ENCODE results near the gene SH3BP5L. TPM values are rescaled to one million over a fixed set of nuclear protein-coding genes. Genes with fewer than 3 reads are reported as not detected.

SH3BP5L gene
- total RNA-seq, 1 donor from 2014 or later, result 15.3 TPM

DNA sequence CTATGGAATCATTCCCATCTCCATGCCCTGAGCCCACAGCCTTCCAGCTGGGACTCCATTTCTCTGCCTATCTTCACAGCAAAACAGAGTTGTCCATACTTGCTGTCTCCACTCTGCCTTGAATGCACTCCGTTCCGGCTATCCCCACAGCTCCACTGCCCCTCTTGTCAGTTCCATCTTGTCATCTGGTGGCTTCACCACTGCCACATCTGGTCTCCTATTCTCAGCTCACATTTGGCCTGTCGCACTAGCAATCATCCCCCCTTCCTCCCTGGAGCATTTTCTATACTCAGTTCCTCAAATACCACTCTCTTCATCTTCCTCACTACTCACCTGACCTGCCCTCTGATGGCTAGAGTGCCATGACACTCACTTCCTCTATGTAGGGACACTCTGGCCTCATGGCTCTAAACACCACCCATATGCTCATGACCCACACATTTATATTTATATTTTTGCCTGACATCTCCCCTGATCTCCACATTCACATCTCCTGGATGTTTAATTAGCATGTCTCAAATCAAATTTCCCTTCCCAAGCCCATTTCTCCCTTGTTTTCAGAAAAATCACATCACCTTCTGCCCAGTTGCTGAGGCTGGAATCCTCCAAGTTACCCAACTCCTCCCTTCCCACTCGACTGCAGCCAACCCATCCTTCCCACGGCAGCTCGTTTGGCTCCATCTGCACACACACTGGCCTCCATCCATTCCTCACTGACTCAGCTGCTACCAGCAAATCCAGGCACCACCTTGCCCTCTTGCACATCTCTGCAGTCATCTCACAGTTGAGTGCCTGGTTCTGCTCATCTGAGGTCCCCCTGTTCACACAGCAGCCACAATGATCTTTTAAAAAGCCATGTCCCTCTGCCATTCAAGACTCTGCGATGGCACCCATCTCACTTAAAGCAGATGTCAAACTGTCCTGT, 27.0 kb upstream of the SH3BP5L start:
- no peak for ATAC-seq

DNA sequence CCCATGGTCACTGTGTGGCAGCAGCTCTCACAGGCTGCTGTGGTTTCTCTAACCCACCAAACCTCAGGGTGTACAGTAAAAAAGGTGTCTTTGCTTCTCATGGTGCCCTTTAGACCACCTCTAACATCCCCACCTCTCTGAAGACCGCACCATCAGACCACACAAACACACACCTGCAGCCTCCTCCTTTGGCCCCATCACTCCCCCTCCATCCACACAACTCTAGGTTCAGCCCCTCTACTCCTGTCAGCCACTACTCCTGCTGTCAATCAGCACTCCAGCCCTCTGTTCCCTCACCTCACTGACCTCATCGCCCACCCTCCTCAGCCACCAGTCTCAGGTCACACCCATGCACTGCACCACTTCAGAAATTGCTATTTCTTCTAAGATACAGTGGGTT, 25.7 kb upstream of the SH3BP5L start:
- ATAC-seq, result no peak
- DNase-seq (ENCODE audit: low spot score), result no peak

More for the DNA sequence above, 27.0 kb upstream of the SH3BP5L start:
- no peak for DNase-seq (ENCODE audit: low spot score)

DNA sequence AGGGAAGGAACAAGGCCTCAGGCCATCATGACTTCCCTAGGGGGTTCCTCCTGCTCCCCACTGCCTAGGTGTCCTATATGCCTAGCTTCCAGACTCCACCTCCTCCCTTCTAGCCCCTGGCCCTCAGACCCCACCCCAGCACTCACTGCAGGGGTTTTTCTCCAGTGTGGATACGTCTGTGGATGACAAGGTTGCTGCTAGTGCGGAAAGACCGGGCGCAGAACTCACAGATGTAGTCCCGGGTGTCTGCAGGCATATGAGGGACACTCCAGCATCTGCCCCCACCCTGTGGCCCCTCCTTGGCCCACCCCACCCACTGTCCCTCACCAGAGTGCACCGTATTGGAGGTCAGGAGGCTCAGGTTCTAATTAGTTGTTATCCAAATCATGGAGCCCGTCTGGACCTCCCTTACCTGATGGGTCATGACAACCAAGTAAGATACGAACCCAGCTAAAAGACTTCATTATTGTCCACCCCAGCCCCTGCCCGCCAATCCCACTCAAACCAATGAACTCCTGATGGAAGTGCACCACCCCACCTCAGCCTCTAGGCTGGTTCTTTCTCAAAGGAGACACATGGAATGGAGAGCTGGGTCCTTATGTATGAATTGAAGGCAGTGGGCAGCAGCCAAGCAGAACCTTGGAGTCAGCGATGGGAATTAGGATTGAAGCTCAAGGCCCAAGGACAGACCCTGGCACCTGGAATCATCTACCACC, 25.0 kb upstream of the SH3BP5L start:
- no peak for ATAC-seq
- no peak for DNase-seq (ENCODE audit: low spot score)

DNA sequence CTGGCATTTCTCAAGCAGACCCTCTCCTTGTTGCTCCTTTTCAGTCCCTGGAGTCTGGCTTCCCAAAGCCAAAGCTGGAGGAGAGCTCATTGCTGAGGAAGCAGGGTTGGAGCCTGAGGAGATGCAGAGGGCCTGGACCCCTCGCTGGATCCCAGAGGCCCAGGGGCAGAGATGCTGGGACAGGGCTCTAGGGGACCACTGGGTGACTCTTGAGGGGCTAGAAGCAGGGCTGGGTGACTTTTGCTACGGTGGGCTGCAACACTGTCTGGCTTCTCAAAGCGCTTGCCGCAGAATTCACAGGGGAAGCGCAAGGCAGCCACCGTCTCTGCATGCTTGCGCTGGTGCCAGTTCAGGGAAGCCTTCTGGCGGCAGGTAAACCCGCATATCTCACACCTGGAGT, 24.4 kb upstream of the SH3BP5L start:
- ATAC-seq (no peak), DNase-seq (ENCODE audit: low spot score) (no peak)

DNA sequence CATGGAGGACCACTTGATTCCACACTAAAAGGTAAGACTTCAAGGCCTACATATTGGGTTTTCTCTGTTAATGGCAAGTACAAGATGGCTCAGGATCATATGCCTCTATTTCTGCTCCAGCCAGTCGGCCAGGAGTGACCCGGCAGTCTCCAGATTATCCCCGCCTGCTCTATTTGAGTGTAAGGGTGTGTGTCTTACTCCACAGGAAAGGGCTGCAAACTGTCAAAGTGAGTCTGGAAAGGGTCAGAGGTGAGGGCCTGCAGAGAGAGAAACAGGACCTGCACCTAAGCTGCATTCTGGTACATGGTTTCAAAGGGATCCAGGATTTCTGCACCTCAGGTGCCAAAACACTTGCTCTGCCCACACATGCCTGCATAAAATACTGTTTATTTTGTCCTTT, 23.9 kb upstream of the SH3BP5L start:
- no peak for ATAC-seq

DNA sequence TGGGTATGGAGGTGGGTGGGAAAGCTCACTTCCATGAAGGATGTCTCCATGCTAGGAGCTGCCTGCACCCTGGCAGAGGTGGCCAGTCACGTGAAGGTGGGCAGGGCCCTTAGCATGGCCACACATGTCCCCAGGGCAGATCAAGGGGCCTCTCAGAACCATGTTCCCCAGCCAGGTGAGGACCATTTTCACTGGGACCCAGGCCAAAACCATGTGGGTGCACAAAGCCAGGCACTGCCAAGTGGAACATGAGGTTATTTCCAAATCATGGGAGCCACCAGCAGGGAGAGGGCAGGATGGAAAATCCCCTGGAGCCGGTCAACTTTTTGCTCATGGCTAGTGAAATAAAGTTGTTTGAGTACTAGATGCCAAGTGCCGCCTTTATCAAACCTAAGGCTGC, 23.4 kb upstream of the SH3BP5L start:
- ATAC-seq, result peak; percentile 34
- DNase-seq (ENCODE audit: low spot score), result no peak

More for the DNA sequence above, 23.9 kb upstream of the SH3BP5L start:
- no peak for DNase-seq (ENCODE audit: low spot score)

DNA sequence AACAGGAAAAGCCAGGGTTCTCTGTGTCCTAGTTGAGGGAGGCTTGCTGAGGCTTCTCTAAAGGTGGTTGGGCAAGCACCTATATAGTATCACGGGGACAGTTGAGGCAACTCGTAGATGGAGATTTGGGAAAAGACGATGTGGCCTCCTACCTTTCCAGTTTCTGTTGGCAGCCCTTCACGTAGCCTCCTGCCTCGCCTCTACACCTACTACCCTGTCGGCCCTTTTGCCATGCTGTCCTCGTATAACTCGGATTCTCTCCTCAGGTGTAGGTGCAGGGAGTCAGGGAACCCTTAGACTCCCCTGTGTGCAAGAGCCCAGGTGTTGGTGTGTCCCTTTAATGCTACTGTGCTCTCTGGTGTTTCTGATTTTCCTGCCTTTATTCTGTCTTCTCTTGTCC, 22.9 kb upstream of the SH3BP5L start:
- no peak for ATAC-seq
- DNase-seq (ENCODE audit: low spot score), result no peak

DNA sequence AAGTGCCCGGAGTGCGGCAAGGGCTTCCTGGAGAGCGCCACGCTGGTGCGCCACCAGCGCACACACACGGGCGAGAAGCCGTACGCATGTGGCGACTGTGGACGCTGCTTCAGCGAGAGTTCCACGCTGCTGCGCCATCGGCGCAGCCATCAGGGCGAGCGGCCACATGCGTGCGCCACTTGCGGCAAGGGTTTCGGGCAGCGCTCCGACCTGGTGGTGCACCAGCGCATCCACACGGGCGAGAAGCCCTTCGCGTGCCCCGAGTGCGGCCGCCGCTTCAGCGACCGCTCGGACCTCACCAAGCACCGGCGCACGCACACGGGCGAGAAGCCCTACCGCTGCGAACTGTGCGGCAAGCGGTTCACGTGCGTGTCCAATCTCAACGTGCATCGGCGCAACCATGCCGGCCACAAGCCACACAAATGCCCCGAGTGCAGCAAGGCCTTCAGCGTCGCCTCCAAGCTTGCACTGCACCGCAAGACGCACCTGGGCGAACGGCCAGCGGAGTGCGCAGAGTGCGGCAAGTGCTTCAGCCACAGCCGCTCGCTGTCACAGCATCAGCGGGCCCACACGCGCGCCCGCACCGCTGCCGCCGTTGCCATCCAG, 22.3 kb upstream of the SH3BP5L start:
- no peak for ATAC-seq
- DNase-seq (ENCODE audit: low spot score), result no peak

DNA sequence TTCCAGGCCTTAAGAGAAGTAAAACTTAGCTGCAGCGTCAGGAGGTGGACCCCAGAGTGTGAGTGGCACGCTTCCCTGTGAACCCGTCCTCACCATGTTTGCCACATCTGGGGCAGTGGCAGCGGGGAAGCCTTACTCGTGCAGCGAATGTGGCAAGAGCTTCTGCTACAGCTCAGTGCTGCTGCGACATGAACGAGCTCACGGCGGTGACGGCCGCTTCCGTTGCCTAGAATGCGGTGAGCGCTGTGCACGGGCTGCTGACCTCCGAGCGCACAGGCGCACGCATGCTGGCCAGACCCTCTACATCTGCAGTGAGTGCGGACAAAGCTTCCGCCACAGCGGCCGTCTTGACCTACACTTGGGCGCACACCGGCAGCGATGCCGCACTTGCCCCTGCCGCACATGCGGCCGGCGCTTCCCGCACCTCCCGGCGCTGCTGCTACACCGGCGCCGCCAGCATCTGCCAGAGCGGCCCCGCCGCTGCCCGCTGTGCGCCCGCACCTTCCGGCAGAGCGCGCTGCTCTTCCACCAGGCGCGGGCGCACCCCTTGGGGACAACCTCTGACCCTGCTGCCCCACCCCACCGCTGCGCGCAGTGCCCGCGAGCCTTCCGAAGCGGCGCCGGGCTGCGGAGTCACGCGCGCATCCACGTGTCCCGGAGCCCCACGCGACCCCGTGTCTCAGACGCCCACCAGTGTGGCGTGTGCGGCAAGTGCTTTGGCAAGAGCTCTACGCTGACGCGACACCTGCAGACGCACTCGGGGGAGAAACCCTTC, 21.7 kb upstream of the SH3BP5L start:
- DNase-seq (ENCODE audit: low spot score), result no peak
- no peak for ATAC-seq

DNA sequence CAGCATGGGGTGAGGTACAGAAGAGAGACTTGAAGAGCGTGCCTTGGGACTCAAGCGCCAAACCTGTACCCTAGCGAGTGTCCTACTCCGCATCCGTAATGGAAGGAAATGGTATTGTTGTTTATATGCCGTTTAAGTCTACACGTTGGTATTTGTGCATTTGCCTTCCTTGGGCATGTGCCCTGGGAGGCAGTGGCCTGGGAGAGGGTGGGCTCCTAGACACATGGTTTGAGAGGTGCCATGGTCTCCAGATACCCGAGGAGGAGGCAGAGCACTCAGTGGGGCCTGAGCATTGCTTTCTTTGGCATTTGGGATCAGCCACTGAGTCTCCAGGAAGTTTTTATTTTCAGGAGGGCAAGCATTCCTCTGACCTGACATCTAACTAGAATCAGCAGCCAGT, 18.8 kb upstream of the SH3BP5L start:
- ATAC-seq (no peak), DNase-seq (ENCODE audit: low spot score) (no peak)

DNA sequence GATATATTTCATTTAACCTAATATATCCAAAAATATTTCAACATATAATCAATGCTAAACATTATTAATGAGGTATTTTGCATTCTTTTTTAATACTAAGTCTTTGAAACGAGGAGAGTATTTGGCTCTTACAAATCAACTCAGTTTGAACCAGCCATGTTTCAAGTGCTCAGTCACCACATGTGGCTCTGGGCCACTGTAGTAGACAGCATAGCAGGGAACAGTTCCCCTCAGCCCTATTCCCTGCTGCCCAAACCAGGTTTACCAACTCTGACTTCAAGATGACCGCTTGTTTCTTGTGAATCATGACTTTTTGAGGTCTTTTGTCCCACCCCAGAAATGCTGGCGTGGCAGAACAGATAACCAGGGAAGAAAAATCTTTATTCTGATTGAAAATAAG, 18.0 kb upstream of the SH3BP5L start:
- ATAC-seq (no peak), DNase-seq (ENCODE audit: low spot score) (no peak)

DNA sequence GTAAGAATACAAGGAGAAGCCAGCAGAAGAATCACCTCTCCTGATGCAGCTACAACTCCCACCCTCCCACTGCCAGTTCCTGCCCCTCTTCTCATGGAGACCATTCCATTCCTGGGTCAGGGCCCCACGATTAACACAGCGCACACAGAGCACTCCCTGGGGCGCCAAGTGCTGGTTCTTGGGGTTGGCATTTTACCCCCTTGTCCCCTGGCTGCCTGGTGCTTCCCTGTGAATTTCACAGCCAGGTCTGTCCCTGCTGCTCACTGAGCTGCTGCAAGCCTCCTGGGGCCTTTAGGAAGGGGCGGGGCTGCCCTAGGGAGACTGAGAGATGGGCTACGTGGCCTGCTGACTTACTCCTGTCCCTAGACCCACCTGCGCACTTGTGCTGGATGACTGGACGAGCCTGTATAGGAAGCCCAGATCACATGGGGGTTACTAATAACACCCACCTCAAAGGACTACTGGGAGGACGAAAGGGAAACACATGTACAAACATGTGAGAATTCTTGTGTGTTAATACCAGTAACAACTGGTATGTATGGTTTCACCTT, 17.1 kb upstream of the SH3BP5L start:
- ATAC-seq (no peak), DNase-seq (ENCODE audit: low spot score) (no peak)

DNA sequence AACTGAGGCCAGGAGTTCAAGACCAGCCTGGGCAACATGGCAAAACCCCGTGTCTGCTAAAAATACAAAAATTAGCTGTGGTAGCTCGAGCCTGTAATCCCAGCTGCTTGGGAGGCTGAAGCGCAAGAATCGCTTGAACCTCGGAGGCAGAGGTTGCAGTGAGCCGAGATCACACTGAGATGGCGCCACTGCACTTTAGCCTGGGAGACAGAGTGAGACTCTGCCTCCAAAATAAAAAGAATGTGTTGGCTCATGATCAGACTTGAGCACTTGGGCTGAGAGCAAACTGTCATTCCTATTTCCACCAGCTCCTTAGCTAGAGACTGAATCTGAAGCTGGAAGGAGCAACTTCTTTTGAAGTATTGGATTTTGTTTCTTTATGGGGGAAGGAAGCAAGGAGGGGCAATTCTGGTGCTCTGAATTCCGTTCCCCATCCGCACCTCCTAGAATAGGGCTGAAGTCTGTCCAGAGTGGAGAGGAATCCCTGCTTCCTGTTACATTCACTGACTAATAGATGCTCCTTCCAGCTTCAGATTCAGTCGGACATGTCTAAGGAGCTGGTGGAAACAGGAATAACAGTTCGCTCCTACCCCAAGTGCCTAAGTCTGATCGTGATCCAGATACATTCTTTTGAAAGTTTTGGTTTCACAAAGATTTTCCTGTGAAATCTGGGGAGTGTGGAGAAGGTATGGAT, 16.1 kb upstream of the SH3BP5L start:
- no peak for DNase-seq (ENCODE audit: low spot score)

DNA sequence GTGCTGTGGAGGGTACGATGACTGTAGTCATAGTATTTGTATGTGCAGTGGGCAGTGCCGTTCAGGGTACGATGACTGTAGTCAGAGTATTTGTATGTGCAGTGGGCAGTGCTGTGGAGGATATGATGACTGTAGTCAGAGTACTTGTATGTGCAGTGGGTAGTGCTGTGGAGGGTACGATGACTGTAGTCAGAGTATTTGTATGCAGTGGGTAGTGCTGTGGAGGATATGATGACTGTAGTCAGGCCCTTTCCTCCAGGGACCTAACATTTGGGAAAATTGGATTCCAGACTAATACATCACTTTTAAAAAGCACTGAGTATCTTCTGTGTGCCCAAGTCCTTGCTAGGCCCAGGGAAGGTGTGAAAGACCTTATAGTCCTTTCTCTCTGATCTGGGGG, 15.2 kb upstream of the SH3BP5L start:
- ATAC-seq (no peak), DNase-seq (ENCODE audit: low spot score) (no peak)

More for the DNA sequence above, 16.1 kb upstream of the SH3BP5L start:
- ATAC-seq, result no peak

DNA sequence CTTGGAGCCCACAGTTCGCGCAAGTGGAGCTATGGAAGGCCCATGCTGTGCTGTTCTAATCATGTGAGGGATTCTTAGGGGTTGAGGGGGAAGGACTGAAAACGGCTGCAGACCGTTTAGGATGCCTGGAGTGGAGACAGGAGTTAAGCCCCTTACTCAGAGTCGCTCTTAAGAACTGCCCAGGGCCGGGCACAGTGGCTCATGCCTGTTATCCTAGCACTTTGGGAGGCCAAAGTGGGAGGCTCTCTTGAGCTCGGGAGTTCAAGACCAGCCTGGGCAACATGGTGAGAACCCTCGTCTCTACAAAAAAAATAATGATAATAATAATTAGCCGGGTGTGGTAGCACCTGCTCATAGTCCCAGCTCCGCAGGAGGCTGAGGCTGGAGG, 13.4 kb upstream of the SH3BP5L start:
- no peak for ATAC-seq
- no peak for DNase-seq (ENCODE audit: low spot score)

DNA sequence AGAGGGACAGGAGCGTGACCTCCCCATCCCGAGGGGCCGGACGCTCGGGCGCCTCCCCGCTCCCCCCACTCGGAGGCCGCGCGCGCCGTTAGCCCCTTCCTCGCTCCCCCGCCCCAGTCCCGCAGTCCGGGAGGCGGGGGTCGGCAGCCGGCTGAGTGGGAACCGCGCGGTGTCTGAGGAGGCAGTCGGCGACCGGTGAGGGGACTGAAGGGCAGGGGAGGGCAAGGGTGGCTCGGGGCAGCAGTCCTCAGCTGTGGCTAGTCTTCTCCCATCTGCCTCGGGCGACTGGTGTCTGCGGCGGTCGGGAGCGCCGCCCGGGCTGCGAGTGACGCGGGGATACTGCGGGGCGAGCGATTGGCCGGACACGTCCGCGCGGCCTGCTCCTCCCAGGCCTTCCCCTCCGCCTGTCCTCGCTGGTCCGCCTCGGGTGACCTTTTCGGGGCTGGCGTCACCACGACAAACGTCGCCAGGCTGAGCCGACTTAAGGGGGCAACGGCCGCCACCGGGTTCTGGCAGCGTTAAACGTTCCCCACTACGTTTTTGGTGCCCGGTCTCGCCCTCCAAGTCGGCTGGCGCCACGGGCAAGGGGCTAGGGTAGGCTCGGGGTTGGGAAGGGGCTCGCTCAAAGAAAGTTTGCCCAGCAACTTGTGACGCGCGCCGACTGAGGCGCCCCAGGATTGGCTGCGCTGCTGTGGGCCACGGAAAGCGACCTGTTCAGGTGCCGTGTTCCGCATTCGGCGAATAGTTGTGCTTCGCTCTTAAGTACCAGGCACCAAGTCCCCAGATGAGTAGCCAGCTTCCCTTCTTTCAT, 12.8 kb upstream of the SH3BP5L start:
- peak; percentile 85 for ATAC-seq
- DNase-seq (ENCODE audit: low spot score), result peak; percentile 93

DNA sequence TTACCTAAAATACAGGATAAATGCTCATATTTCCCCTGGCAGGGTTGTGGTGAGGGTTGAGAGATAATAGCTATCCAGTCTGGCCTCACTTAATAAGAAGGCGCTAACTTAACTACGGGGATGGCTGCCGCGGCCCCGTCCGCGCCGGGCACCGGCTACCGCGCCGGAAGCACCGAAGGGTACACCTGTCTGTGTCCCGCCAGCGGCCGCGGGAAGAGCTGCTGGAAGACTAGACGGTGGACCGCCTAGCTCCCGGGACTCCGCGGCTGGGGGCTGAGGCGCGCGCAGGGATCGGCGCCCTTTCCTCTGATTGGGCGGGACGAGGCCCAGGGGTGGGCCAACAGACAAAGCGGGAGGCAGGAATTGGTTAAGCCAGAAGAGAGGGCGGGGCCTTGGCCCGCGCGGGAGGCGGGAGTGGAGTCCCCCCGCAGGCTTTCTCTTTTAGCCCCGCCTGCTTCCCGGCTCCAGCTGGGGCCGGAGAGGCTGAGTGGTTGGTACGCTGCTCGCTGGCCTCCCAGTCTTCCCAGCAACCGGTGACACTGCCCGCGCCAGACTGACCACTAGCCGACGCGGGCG, 12.2 kb upstream of the SH3BP5L start, which contains the start of gene ZNF672:
ZNF672 (plus strand) TSS at position 444 of the 576 bp plus-strand sequence. CDS start 9,051 bp downstream, outside the sequence.
- DNase-seq (ENCODE audit: low spot score) (peak; percentile 98), ATAC-seq (peak; percentile 89)

DNA sequence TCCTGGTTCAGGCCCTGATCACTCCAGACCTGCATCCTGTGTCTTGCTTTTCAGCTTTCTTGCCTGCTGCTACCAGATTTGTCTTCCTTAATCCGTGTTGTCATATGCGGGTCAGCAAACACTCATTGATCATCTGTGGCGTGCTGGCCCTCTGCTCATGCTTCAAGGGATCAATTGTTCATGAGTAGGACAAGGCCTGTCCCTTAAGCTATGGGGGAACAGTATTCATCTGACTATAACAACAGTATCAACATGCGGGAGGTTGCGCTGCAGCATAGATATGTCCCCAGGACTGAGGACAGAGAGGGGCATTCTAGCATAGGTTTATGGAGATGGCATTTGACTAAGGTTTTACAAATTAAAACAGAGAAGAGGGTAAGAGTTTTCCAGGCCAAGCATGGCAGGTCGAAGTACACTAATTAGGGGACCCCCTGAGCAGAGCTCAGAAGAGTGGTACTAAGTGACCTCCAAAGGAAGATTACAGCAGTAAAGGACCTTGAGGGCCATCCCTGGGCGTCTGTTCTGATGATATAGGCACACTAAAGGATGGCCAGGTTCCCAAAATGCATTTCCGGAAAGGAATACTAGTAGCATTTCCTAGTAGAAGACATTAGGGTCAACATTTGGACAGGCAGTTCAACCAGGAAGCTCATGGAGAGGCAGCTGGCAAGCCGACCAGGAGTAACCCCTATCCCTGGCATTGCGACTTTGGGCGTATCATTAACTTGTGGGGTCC, 11.5 kb upstream of the SH3BP5L start:
- ATAC-seq, result no peak
- no peak for DNase-seq (ENCODE audit: low spot score)

Data from left lobe of liver (tissue), 2 donors.